HG02642 (cell line): Measurements from ENCODE around the gene KLRC2.
"Not testable (repeated sequence)": the region's sequence is repeated elsewhere in the genome, so short reads cannot be mapped to it uniquely, and the experiment has no call there.

ENCODE experiments used
- ATAC-seq: cut with Tn5 transposase; IDR thresholded peaks from one replicate; pipeline ENCODE4 v1.9.1; 2021; ENCODE audit warnings: mild to moderate bottlenecking; ENCODE audit not compliant: unreplicated experiment, poor library complexity

KLRC2 gene

DNA sequence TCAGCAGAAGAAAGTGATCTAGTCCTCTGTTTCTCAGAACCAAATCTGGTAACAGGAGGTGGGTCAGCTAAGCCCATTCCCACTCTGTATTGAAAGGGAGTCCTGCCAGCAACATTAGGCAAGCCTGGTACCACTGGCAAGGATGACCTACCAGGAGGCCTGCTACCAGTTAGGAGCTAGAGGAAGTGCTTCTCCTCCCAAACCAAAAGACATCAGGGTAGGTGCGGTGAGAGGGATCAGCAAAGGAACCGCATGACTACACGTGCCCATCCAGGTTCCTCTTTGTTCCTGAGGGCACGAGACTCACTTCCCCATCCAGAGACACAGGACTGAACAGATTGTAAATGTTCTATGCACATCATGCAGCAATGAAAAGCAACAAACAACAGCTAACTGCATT is 29.1 kb downstream of the KLRC2 start:
- ATAC-seq: no peak

DNA sequence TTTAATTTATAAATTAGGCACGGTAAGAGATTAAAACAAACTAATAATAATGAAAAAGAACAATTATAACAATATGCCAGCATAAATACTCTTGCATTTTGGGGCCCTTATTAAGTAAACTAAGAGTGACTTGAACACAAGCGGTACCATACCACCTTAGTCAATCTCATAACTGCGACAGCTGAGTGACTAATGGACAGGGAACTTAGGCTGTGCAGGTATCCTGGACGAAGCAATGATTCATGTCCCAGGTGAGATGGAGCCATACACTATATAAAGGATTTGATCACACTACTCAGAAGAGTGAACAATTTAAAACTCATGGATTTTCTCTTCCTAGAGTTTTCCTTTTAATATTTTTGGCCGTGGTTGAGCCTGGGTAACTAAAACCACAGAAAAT is 30.5 kb downstream of the KLRC2 start:
- ATAC-seq: no peak

DNA sequence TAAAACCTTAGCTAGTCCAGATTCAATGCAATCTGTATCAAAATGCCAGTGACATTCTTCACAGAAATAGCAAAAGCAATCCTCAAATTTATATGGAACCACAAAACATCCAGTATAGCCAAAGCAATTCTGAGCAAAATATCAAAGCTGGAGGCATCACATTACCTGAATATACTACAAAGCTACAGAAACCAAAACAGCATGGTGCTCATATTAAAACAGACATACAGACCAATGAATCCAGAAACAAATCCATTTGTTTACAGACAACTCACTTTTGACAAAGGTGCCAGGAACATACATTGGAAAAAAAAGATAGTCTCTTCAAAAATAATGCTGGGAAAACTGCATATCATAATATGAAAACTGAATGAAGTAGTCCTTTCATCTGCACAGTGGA is 31.0 kb downstream of the KLRC2 start:
- no peak for ATAC-seq

DNA sequence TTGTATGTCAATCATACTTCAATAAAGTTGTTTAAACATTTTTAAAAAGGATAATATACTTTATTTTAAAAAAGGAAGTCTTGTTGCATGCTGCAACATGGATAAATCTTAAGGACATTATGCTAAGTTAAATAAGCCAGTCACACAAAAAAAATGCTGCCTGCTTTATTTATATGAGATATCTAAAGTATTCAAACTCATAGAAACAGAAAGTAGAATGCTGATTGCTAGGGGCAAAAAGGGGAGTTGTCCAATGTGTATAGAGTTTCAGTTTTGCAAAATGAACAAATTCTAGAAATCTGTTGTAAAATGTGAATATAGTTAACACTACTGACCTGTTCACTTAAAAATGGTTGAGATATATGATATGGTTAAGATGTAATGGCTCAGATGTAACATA is 35.0 kb downstream of the KLRC2 start:
- ATAC-seq: no peak

DNA sequence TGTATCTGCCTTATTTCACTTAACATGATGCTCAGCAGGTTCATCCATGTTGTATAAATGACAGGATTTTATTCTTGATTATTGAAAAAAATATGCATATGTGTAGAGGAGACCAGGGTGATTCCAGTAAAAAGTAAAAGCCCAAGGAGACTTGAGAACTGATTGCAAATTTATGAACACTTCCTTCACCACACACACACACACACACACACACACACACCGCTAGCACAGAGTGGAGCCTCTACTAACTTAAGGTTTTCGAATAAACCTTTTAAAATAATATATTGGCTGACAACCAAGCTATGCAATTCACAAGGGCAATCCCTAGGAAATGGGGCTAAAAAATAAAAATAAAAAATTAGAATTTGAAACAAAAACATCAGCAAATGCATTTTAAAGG is 37.6 kb downstream of the KLRC2 start:
- ATAC-seq: no peak

DNA sequence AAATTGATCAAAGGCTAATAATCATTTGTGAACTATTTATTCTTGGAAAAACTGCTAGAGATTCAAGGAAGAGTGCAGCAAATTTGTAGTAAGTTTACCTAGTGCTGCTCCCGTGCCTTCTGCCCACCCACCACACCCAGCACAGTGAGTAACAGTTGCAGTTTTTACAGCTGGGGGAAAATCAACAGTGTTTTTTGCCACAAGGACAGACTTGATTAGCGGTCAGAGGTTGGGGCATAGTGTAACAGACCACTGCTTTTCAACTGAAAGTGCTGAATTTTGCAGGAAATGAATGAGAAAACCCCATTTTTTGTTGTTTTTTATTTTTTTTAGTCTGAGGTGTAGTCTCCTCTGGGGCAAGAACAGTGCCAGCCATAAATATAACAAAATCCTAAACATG is 38.5 kb downstream of the KLRC2 start:
- ATAC-seq: no peak

DNA sequence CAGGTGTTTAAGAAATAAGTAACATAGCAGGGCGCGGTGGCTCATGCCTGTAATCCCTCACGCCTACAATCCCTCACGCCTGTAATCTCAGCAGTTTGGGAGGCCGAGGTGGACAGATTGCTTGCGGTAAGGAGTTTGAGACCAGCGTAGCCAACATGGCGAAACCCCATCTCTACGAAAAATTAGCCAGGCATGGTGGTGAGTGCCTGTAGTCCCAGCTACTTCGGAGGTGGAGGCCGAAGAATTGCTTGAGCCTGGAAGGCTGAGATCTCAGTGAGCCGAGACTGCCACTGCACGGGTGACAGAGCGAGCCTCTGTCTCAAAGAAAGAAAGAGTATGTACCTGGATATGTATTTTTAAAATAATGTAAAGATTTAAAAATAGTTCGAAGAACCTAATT is 39.6 kb downstream of the KLRC2 start:
- ATAC-seq: not testable (repeated sequence)

DNA sequence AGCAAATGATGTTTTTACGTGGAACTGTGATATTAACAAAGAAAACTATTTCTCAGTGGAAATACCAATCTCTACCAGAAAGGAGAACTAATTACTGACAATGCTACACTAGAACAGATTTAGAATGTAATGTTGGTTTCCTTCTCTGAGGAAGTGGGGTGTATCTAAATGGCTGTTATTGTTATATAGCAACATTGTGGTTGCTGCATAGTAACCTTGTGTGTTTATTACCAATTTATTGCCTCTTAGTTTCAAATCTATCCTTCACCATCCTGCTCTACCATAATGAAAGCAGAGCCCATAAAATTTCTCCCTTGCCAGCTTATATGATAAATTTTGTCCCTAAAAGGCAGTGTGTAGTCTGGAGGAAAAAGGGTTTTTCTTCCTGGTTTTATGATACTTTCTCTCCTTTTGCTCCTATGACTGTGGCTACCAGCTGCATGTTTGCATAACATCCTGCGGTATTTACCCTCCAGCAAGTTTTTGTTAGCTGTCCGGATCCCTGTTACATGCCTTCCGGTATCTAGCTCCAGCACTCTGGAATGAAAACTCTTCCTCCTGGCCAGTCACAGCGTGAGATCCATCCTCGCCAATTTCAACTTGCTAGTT is 40.3 kb downstream of the KLRC2 start:
- peak; percentile 78 for ATAC-seq

DNA sequence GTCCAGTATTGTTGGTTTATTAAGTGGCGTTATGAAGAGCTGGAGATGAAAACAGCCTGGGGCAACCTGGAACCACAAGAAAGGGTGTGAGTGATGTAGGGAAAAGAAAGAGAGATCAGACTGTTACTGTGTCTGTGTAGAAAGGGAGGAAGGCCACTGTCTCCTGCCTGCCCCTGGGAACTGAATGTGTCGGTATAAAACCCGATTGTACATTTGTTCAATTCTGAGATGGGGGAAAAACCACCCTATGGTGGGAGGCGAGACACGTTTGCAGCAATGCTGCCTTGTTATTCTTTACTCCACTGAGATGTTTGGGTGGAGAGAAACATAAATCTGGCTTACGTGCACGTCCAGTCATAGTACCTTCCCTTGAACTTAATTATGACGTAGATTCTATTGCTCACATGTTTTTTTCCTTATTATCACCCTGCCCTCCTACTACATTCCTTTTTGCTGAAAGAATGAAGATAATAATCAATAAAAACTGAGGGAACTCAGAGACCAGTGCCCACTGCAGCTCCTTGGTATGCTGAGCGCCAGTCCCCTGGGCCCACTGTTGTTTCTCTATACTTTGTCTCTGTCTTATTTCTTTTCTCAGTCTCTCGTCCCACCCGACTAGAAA is 41.2 kb downstream of the KLRC2 start:
- ATAC-seq: not testable (repeated sequence)

DNA sequence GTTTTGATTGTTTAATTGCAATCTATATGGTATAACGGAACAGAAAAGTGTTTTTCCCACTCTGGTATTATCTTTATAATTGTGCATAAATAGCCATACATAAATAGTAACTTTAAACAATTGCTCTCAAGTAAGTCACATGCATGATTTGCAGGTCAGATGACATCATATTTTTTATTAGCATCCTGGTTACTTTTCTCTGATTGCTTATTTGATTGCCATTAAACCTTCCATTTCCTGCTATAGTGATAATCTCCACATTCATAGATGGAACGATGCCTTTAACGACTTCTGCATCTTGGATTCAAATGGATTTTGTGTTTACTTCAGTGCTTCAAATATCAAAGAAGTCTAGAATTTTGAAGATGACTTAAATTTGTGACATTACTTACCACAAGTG is 42.5 kb downstream of the KLRC2 start:
- no peak for ATAC-seq

DNA sequence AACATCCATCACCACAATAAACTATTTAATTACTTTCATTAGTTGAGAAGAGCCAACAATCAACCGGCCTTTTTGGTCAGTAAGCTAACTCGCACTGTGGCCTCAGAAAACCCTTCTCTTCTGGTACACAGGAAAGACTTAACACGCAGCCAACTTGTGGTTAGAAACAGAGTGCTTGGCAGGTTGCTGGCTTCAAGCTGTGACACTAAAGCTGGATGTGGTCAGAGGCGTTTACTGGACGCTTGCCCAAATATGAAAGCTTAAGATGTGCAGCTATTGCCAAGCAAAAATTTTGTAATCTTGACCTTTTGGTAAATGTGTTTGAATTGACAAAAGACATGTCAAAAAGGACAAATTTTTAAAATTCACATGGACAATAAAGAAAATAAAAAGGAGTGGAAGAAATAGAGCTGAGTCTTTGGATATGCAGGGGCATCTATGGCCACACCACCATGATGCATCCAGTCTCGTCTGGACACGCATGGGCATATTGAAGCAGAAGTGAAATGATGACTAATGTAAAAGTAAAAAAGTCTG is 43.3 kb downstream of the KLRC2 start:
- ATAC-seq: peak; percentile 68

DNA sequence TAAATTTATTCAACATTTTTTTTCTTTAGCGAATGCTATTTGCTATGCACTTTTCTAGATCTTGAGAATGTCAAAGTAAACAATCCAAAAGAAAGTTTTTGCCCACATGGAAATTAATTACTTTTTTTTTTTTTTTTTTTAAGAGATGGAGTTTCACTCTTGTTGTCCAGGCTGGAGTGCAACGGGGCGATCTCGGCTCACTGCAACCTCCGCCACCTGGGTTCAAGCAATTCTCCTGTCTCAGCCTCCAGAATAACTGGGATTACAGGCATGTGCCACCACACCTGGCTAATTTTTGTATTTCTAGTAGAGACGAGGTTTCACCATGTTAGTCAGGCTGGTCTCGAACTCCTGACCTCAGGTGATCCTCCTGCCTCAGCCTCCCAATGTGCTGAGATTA is 44.8 kb downstream of the KLRC2 start:
- not testable (repeated sequence) for ATAC-seq

DNA sequence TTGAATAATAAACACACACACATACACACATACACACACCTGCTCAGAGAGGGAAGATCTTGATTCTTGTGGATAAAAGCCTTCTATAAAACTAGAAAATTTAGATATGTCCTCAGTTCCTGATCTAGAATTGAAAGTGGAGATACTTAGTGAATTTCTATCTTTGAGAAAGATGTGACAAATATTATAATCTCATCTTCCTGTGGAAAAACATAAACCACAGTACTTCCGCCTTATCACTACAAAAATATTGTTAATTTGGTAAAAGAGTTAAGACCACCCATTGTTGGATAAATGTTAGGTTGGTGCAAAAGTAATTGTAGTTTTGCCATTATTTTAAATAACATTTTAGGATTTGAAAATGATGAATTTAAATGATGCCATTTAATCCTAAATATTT is 45.9 kb downstream of the KLRC2 start, which contains the start of gene KLRK1:
KLRK1 (minus strand) TSS at position 138 of the 400 bp plus-strand sequence. CDS start 1,231 bp downstream, outside the sequence.
- ATAC-seq: no peak

DNA sequence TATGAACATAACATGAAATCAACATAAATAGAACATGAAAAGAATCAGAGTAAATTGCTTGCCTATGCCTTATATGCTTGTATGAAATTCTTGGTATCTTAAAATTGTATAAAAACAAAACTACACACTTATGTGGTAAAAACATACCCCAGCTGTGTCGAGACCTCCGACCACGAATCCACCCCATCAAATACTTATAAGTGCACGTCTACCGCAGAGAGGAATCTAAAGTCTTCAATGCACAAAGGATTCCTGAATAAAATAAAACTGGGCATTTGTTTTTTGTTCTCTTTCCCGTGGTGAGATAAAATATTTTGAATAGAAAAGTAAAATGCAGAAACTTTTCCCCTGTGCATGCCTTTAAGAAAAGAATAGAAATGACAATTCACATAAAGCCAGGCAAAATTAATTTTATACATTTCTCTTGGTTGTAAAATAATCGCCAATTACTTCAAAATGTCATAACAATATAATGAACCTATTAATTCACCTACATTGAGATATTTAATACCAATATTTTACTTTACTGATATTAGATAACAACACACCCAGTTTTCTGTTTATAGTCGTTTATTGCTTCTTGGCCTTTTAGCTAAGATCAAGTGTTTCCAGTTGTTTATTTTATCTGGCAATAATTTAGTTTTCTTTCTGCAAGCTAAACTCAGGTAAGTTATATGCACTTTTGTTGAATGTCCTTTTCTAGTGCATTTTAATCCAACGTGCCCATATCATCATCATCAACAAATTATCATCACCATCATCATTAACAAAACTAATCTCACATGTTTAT is 47.0 kb downstream of the KLRC2 start:
- ATAC-seq: no peak

DNA sequence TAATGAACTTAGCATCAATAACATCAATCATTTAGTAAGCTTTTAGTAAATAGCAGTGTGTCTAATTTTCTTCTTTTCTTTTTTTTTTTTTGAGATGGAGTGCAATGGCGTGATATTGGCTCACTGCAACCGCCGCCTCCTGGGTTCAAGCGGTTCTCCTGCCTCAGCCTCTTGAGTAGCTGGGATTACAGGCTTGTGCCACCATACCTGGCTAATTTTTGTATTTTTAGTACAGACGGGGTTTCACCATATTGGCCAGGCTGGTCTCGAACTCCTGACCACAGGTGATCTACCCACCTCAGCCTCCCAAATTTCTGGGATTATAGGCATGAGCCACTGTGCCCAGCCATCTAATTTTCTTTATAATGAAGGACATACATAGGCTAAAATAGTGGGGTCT is 48.3 kb downstream of the KLRC2 start:
- not testable (repeated sequence) for ATAC-seq

DNA sequence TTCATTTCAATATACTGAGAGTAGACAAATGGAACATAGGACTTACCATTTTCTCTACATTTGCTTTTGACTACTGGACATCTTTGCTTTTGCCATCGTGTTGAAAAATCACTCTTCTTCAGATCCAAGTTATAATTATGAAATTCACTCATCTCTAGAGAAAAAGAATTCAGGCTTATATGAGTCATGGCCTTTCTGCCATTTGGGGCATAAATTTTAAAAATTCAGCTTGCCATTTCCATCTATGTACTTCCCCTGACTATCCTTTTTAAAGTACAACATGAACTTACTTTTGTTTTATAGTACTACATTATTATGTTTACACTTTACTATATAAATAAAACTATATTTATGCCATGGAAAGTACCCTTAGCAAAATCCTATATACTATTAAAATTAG is 49.0 kb downstream of the KLRC2 start:
- no peak for ATAC-seq

DNA sequence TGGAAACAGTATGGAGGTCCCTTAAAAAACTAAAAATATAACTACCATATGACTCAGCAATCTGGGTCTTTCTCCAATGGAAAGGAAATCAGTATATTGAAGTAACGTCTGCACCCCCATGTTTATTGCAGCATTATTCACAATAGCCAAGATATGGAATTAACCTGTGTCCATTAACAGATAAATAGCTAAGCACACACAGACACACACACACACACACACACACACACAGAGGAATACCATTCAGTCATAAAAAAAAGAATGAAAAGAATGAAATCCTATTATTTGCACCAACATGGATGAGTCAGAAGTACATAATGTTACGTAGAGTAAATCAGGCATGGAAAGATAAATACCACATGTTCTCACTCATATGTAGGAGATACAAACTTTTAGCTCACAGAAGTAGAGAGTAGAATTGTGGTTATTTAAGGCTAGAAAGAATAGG is 50.6 kb downstream of the KLRC2 start:
- ATAC-seq: no peak

DNA sequence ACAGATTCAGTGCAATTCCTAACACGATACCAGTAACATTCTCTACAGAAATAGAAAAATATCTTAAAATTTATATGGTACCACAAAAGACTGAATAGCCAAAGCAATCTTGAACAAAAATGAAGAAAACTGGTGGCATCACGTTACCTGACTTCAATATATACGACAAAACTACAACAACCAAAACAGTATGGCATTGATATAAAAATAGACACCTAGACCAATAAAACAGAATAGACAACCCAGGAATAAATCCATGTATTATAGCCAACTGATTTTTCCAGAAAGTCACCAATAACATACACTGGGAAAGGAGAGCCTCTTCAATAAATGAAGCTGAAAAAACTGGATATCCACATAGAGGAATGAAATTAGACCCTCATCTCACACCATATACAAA is 51.6 kb downstream of the KLRC2 start:
- no peak for ATAC-seq

DNA sequence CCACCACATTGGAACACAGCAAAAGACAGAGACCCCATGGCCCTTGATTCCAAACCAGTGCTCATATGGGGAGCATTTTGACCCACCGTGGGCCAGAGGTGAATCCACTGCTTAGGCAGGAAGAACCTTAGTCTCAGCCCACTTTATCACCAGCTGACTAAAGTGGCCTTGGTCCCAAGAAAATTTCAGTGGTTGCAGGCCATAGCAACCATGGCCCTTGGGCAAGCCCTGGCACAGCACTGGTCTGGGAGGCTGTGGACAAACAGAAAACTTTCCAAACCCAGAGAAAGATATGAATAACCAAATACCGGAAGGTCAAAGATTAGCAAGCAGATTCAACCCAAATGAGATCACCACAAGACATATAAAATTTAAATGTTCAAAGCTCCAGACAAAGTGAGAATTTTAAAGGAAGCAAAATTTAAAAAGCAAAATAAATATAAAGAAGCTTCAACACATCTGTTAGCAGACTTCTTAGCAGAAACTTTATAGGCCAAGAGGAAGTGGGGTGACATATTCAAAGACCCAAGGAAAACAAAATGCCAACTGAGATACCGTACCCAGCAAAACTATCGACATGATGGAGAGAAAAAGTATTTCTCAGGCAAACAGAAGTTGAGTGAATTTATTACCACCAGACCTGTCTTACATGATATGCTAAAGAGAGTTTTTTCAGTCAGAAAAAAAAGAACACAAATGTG is 53.7 kb downstream of the KLRC2 start:
- ATAC-seq: no peak
